ENCODE results near the gene TRIM63.
"Not testable (repeated sequence)": the region's sequence is repeated elsewhere in the genome, so short reads cannot be mapped to it uniquely, and the experiment has no call there.

TRIM63 gene

GRCh38 chr1:26097696-26098095, 30.3 kb upstream of the TRIM63 start:
- no peak overlapping the region for H3K4me3 ChIP-seq (ENCODE audit: low read depth, low read length)
- TF ChIP-seq CTCF (IDR thresholded peaks at IDR 0.05; ENCODE audit: low read depth, low read length) (no peak), MAX (IDR thresholded peaks at IDR 0.05; ENCODE audit: low read depth, low read length) (no peak), MYC (IDR thresholded peaks at IDR 0.05; ENCODE audit: low read depth, low read length) (no peak), POLR2A (IDR thresholded peaks at IDR 0.05; ENCODE audit: extremely low read depth, insufficient read length) (no peak)
- DNase-seq (ENCODE audit: low read depth) = no peak

GRCh38 chr1:26096471-26096870, 29.0 kb upstream of the TRIM63 start:
- no peak overlapping the region for H3K4me3 ChIP-seq (ENCODE audit: low read depth, low read length)
- no peak for DNase-seq (ENCODE audit: low read depth)
- TF ChIP-seq MYC (IDR thresholded peaks at IDR 0.05; ENCODE audit: low read depth, low read length) (no peak), POLR2A (IDR thresholded peaks at IDR 0.05; ENCODE audit: extremely low read depth, insufficient read length) (no peak), CTCF (IDR thresholded peaks at IDR 0.05; ENCODE audit: low read depth, low read length) (no peak), MAX (IDR thresholded peaks at IDR 0.05; ENCODE audit: low read depth, low read length) (no peak)

- H3K4me3 ChIP-seq (ENCODE audit: low read depth, low read length) = no peak overlapping the region
- TF ChIP-seq CTCF (IDR thresholded peaks at IDR 0.05; ENCODE audit: low read depth, low read length) (no peak), POLR2A (IDR thresholded peaks at IDR 0.05; ENCODE audit: extremely low read depth, insufficient read length) (no peak), MYC (IDR thresholded peaks at IDR 0.05; ENCODE audit: low read depth, low read length) (no peak), MAX (IDR thresholded peaks at IDR 0.05; ENCODE audit: low read depth, low read length) (no peak)
- DNase-seq (ENCODE audit: low read depth) = no peak
Observed at GRCh38 chr1:26094677-26095383, 27.4 kb upstream of the TRIM63 start.

GRCh38 chr1:26094076-26094669, 26.7 kb upstream of the TRIM63 start:
- DNase-seq (ENCODE audit: low read depth) = no peak
- no peak overlapping the region for H3K4me3 ChIP-seq (ENCODE audit: low read depth, low read length)
- TF ChIP-seq MYC (IDR thresholded peaks at IDR 0.05; ENCODE audit: low read depth, low read length) (no peak), MAX (IDR thresholded peaks at IDR 0.05; ENCODE audit: low read depth, low read length) (no peak), POLR2A (IDR thresholded peaks at IDR 0.05; ENCODE audit: extremely low read depth, insufficient read length) (no peak), CTCF (IDR thresholded peaks at IDR 0.05; ENCODE audit: low read depth, low read length) (no peak)

- H3K4me3 ChIP-seq (ENCODE audit: low read depth, low read length); DNase-seq (ENCODE audit: low read depth): not testable (repeated sequence)
Observed at GRCh38 chr1:26093569-26093968, 26.1 kb upstream of the TRIM63 start.

GRCh38 chr1:26092422-26092821, 25.0 kb upstream of the TRIM63 start:
- H3K4me3 ChIP-seq (ENCODE audit: low read depth, low read length) = no peak overlapping the region
- DNase-seq (ENCODE audit: low read depth) = no peak

More at GRCh38 chr1:26092422-26092821, 25.0 kb upstream of the TRIM63 start:
- TF ChIP-seq CTCF (IDR thresholded peaks at IDR 0.05; ENCODE audit: low read depth, low read length) (no peak), MYC (IDR thresholded peaks at IDR 0.05; ENCODE audit: low read depth, low read length) (no peak), POLR2A (IDR thresholded peaks at IDR 0.05; ENCODE audit: extremely low read depth, insufficient read length) (no peak), MAX (IDR thresholded peaks at IDR 0.05; ENCODE audit: low read depth, low read length) (no peak)
